Esophagus muscularis mucosa (tissue), 4 donors: ENCODE measurements around the gene RASGRF2.

ENCODE experiments used
- EP300 ChIP-seq: sonication (generic); formaldehyde crosslinking; IDR thresholded peaks from one replicate; pipeline ENCODE4 v1.6.1; 2017; ENCODE audit warnings: antibody characterized with exemption
- POLR2A ChIP-seq: fragments of 450-650 bp; IDR thresholded peaks from one replicate; pipeline ENCODE4 v1.6.1; 2017; ENCODE audit warnings: antibody characterized with exemption, moderate library complexity, mild to moderate bottlenecking, low read depth
- POLR2AphosphoS5 ChIP-seq, 2 donors: sonication (generic); formaldehyde crosslinking; IDR thresholded peaks; one replicate each; pipeline ENCODE4 v1.6.1; 2017; ENCODE audit warnings: antibody characterized with exemption in 2 of 2
- TF ChIP-seq, protein P1 (sequence below), 3 experiments: fragments of 200-600 bp in 2 of 3; fragments of 450-650 bp in 1 of 3; sonication (generic) in 2 of 3; IDR thresholded peaks; one replicate each; pipeline ENCODE4 v1.5.1; 2017 to 2019; ENCODE audit warnings: antibody characterized with exemption in 3 of 3, mild to moderate bottlenecking in 2 of 3, moderate library complexity in 1 of 3

DNA sequence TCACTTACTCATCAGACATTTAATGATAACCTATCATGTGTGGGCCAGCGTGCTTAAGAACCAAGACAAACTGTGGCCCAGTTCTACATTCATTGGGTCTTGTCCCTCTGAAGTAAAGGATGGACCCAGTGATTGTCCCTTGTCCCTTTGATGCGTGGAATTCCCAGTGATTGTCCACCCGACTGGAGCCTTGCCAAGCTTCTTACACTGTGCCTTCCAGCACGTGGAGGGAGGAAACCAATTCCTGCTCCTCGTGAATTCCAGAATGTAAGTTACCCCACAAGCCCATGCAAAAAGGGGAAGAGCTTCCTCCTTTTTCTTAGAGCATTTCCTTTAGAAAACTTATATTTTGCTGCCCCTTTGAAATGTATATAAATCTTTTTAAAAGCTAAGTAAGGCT, 280.8 kb downstream of the RASGRF2 start:
- TF ChIP-seq, protein P1, sequence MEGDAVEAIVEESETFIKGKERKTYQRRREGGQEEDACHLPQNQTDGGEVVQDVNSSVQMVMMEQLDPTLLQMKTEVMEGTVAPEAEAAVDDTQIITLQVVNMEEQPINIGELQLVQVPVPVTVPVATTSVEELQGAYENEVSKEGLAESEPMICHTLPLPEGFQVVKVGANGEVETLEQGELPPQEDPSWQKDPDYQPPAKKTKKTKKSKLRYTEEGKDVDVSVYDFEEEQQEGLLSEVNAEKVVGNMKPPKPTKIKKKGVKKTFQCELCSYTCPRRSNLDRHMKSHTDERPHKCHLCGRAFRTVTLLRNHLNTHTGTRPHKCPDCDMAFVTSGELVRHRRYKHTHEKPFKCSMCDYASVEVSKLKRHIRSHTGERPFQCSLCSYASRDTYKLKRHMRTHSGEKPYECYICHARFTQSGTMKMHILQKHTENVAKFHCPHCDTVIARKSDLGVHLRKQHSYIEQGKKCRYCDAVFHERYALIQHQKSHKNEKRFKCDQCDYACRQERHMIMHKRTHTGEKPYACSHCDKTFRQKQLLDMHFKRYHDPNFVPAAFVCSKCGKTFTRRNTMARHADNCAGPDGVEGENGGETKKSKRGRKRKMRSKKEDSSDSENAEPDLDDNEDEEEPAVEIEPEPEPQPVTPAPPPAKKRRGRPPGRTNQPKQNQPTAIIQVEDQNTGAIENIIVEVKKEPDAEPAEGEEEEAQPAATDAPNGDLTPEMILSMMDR (IDR thresholded peaks at IDR 0.05), result no peak
- TF ChIP-seq EP300 (no peak), POLR2A (no peak), POLR2AphosphoS5 (IDR thresholded peaks at IDR 0.05) (no peak)
